Endothelial cell of umbilical vein (primary cell): Measurements from ENCODE around the gene ATXN1. TPM values are rescaled to one million over a fixed set of nuclear protein-coding genes. Genes with fewer than 3 reads are reported as not detected.

Experiments
- BruUV-seq: library from RNA; stranded (reverse); fragments of 400-500 nt; replicated peaks from 2 replicates; lab custom pipeline; 2021; lab: Mats Ljungman, UMichigan
- CTCF ChIA-PET: fragments of 300-600, 350-600 bp; sonication (Branson Sonifier 250); formaldehyde crosslinking; loops from one replicate; lab custom pipeline; 2021; ENCODE audit warnings: antibody characterized with exemption, inconsistent platforms; lab: Charles Lee
- POLR2A ChIA-PET: fragments of 300-600, 350-600 bp; sonication (Branson Sonifier 250); formaldehyde crosslinking; loops from one replicate; lab custom pipeline; 2021; ENCODE audit warnings: antibody characterized with exemption, inconsistent platforms; lab: Charles Lee
- DNase-seq: peaks from one replicate; pipeline ENCODE4 v3.0.0-alpha.2; 2011; ENCODE audit warnings: low read depth, low spot score
- FAIRE-seq: peaks from 2 replicates; lab custom pipeline; 2011; peaks lifted over from hg19 to GRCh38; lab: Jason Lieb, UNC
- H2AFZ ChIP-seq: 2 replicates; pipeline ENCODE4 v1.6.0; 2012; ENCODE audit warnings: low read depth, low read length, control low read depth, inconsistent platforms
- H3K27ac ChIP-seq: 2 replicates; pipeline ENCODE4 v1.5.1; 2011; ENCODE audit warnings: low read depth, mild to moderate bottlenecking, control low read depth, low read length, moderate library complexity; ENCODE audit not compliant: insufficient read depth
- H3K27me3 ChIP-seq, 2 experiments: 2 replicates each; pipeline versions ENCODE4 v1.6.0 to v1.6.1; 2011; ENCODE audit warnings: low read length in 2 of 2, mixed read lengths in 1 of 2; ENCODE audit not compliant: control insufficient read depth in 2 of 2, insufficient read depth in 2 of 2
- H3K36me3 ChIP-seq, 2 experiments: 2 replicates in 1 of 2; 3 replicates in 1 of 2; pipeline ENCODE4 v1.5.1; 2011; ENCODE audit warnings: low read length in 2 of 2, mild to moderate bottlenecking in 1 of 2, moderate library complexity in 1 of 2; ENCODE audit not compliant: control insufficient read depth in 2 of 2, insufficient read depth in 2 of 2; ENCODE audit errors: extremely low read depth in 1 of 2
- H3K4me1 ChIP-seq: 3 replicates; pipeline ENCODE4 v1.5.1; 2011; ENCODE audit warnings: mild to moderate bottlenecking, low read length; ENCODE audit not compliant: control insufficient read depth, insufficient read depth; ENCODE audit errors: extremely low read depth
- H3K4me2 ChIP-seq: 2 replicates; pipeline ENCODE4 v1.6.1; 2011; ENCODE audit warnings: low read length, control low read depth, mixed read lengths; ENCODE audit not compliant: insufficient read depth
- H3K4me3 ChIP-seq, 3 experiments: fragments of 200-600 bp in 1 of 3; sonication (generic), shearing (Covaris generic) in 1 of 3; replicated peaks in 1 of 3; 2 replicates each; pipeline ENCODE4 v1.5.1; 2011 to 2016; ENCODE audit warnings: control low read depth in 3 of 3, low read length in 3 of 3, mild to moderate bottlenecking in 2 of 3, inconsistent platforms in 1 of 3, low read depth in 1 of 3, moderate library complexity in 1 of 3; ENCODE audit not compliant: insufficient read depth in 1 of 3
- H3K79me2 ChIP-seq: 2 replicates; pipeline ENCODE4 v1.6.0; 2012; ENCODE audit warnings: low read length, inconsistent platforms; ENCODE audit not compliant: control insufficient read depth, insufficient read depth
- H3K9ac ChIP-seq: replicated peaks from 2 replicates; pipeline ENCODE3; 2011; ENCODE audit warnings: low read length, control low read depth; ENCODE audit not compliant: insufficient read depth; ENCODE audit errors: extremely low read depth
- H3K9me1 ChIP-seq: replicated peaks from 3 replicates; pipeline ENCODE4 v1.6.0; 2011; ENCODE audit warnings: mild to moderate bottlenecking, low read length; ENCODE audit not compliant: control insufficient read depth, insufficient read depth; ENCODE audit errors: extremely low read depth
- H3K9me3 ChIP-seq: replicated peaks from 2 replicates; pipeline ENCODE4 v1.5.1; 2012; ENCODE audit warnings: low read length, inconsistent platforms; ENCODE audit not compliant: control insufficient read depth, insufficient read depth
- H4K20me1 ChIP-seq: replicated peaks from 2 replicates; pipeline ENCODE3; 2011; ENCODE audit warnings: mild to moderate bottlenecking, low read length; ENCODE audit not compliant: control insufficient read depth, insufficient read depth; ENCODE audit errors: extremely low read depth
- EZH2 ChIP-seq: IDR thresholded peaks from 2 replicates; pipeline ENCODE4 v1.6.1; 2012; ENCODE audit warnings: borderline replicate concordance, low read depth, mild to moderate bottlenecking, moderate library complexity, low read length, inconsistent platforms; ENCODE audit not compliant: severe bottlenecking
- FOS ChIP-seq: IDR thresholded peaks from 2 replicates; pipeline ENCODE4 v1.6.1; 2011; ENCODE audit warnings: mild to moderate bottlenecking, low read length, moderate library complexity, borderline replicate concordance; ENCODE audit not compliant: insufficient read depth
- GATA2 ChIP-seq: IDR thresholded peaks from 2 replicates; pipeline ENCODE4 v1.7.0; 2011; ENCODE audit warnings: low read depth, mild to moderate bottlenecking, moderate library complexity, mixed read lengths, low read length; ENCODE audit not compliant: insufficient read length, insufficient read depth
- JUN ChIP-seq: IDR thresholded peaks from 2 replicates; pipeline ENCODE4 v1.6.1; 2011; ENCODE audit warnings: borderline replicate concordance, low read depth; ENCODE audit not compliant: insufficient read length, insufficient read depth
- MYC ChIP-seq: IDR thresholded peaks from one replicate; pipeline ENCODE4 v1.6.1; 2011; ENCODE audit warnings: mild to moderate bottlenecking, low read depth, low read length
- POLR2A ChIP-seq: IDR thresholded peaks from 2 replicates; pipeline ENCODE4 v1.6.1; 2012; ENCODE audit warnings: low read depth, mild to moderate bottlenecking, control low read depth, low read length
- POLR2AphosphoS5 ChIP-seq: IDR thresholded peaks from 2 replicates; pipeline ENCODE4 v1.6.1; 2012; ENCODE audit warnings: low read depth, mild to moderate bottlenecking, control low read depth, low read length, moderate library complexity; ENCODE audit not compliant: insufficient read depth
- dilution Hi-C: fragments of 300-500 bp; cut with MboI; formaldehyde crosslinking; loops from one replicate; pipeline ENCODE4 v1.15.0; 2019; ENCODE audit warnings: low sequenced_read_pairs; ENCODE audit not compliant: extremely low pct_ligation_motif_present
- intact Hi-C: fragments of 100-400 bp; cut with micrococcal nuclease; formaldehyde crosslinking; loops from one replicate; pipeline ENCODE4 v1.10.0; 2022
- polyA plus RNA-seq, 4 experiments: library from polyadenylated mRNA; depleted of rRNA in 3 of 4; stranded (reverse) in 3 of 4; unstranded in 1 of 4; fragments of >200 nt; gene quantifications; 2 replicates each; pipeline versions ENCODE4 v1.2.1 to v1.2.3, GENCODE V29; 2011 to 2012; ENCODE audit warnings: missing spikeins in 1 of 4
- total RNA-seq: library from RNA; stranded (reverse); gene quantifications from 2 replicates; pipeline ENCODE4 v1.2.3, GENCODE V29; 2021
- TF ChIP-seq, protein P1 (sequence below): IDR thresholded peaks from 2 replicates; pipeline ENCODE4 v1.6.1; 2011; ENCODE audit not compliant: insufficient read depth, insufficient read length
- TF ChIP-seq, protein P2 (sequence below), 2 donors: IDR thresholded peaks; 1 replicate in 1 of 2; 2 replicates in 1 of 2; pipeline ENCODE4 v1.5.1; 2011; ENCODE audit warnings: low read length in 2 of 2, mild to moderate bottlenecking in 2 of 2, moderate library complexity in 2 of 2, control low read depth in 1 of 2, inconsistent platforms in 1 of 2, low read depth in 1 of 2; ENCODE audit not compliant: insufficient read depth in 1 of 2; ENCODE audit errors: extremely low read depth in 1 of 2

The ATXN1 gene
- total and polyA plus RNA-seq, 2 donors (not counting 3 experiments of a cell fraction or from before 2014, with no cell fraction given): 16.4 to 33.0 TPM

DNA sequence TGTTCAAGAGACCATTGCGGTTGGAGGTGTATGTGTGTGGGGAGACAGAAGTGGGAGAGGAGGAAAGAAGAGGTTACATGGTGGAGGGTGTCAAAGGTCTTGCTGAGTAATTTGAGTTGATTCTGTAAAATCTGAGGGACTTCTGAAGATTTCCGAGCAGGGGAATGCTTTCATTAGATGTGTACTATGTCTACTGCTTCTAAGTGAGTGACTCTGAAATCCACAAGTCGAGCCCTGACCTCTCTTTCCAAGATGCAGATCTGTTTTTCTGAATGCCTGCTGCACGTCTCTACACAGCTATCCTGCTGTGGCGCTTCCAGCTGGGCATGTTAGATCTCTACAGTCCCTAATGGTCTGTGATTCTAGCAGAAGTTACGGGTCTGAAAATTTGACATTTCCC is 209.8 kb downstream of the ATXN1 start:
- H3K4me1 ChIP-seq: peaks cover 3% of the 10 kb centered on the region
- H3K4me2 ChIP-seq: no peak overlapping the region
- no peak overlapping the region for H3K9ac ChIP-seq
- no peaks in the 10 kb centered on the region for H4K20me1 ChIP-seq
- H3K79me2 ChIP-seq: no peaks in the 10 kb centered on the region
- no peaks in the 10 kb centered on the region for H3K9me3 ChIP-seq
- intact Hi-C loops: no loop called here
- no peak overlapping the region for H2AFZ ChIP-seq
- dilution Hi-C loops: no loop called here
- no peak overlapping the region for H3K4me3 ChIP-seq
- H3K27me3 ChIP-seq: no peaks in the 10 kb centered on the region
- no peaks in the 10 kb centered on the region for H3K36me3 ChIP-seq
- DNase-seq: no peak
- no peaks in the 10 kb centered on the region for H3K9me1 ChIP-seq
- BruUV-seq: no TSS peak
- H3K27ac ChIP-seq: no peak overlapping the region
- ChIA-PET CTCF (interaction anchor here (2.1 kb wide), 1 partner anchor 39 kb away, joined by 9 read pairs; no protein-coding TSS in a partner anchor), POLR2A (no interaction called here)
- TF ChIP-seq POLR2AphosphoS5 (no peak), JUN (no peak), FOS (no peak), GATA2 (no peak), POLR2A (no peak), MYC (no peak), EZH2 (no peak)
- TF ChIP-seq, protein P1, sequence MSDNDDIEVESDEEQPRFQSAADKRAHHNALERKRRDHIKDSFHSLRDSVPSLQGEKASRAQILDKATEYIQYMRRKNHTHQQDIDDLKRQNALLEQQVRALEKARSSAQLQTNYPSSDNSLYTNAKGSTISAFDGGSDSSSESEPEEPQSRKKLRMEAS: no peak
- TF ChIP-seq, protein P2, sequence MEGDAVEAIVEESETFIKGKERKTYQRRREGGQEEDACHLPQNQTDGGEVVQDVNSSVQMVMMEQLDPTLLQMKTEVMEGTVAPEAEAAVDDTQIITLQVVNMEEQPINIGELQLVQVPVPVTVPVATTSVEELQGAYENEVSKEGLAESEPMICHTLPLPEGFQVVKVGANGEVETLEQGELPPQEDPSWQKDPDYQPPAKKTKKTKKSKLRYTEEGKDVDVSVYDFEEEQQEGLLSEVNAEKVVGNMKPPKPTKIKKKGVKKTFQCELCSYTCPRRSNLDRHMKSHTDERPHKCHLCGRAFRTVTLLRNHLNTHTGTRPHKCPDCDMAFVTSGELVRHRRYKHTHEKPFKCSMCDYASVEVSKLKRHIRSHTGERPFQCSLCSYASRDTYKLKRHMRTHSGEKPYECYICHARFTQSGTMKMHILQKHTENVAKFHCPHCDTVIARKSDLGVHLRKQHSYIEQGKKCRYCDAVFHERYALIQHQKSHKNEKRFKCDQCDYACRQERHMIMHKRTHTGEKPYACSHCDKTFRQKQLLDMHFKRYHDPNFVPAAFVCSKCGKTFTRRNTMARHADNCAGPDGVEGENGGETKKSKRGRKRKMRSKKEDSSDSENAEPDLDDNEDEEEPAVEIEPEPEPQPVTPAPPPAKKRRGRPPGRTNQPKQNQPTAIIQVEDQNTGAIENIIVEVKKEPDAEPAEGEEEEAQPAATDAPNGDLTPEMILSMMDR (IDR thresholded peaks at IDR 0.05; ENCODE audit: extremely low read depth in 1 of 2, insufficient read depth in 1 of 2, low read depth in 1 of 2, low read length in 2 of 2): no peak
- no peak for FAIRE-seq
